ENCODE data around the gene SCN7A. TPM values are rescaled to one million over a fixed set of nuclear protein-coding genes. Genes with fewer than 3 reads are reported as not detected.

Gene SCN7A
- total and polyA plus RNA-seq, 2 of the 4 experiments (the other 2 are of a cell fraction): 0.39 to 0.90 TPM

DNA sequence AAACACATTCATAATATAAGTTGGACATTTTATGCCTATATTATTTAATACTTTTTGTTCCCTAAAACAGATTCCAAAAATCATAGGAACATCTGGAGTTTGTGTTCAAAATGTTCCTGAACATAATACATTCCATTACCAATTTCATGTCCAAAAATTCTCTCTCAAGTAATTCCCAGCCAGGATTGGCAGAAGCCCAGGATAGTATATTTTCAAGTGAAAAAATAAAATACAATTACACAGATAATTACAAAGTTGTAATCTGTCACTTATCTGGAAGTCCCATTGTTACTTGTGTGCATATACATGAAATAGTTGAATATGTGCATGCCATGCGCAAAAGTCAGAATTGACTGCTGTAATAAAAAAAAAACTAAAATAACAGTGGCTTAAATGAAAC lies 5.2 kb upstream of the SCN7A start:
- Histone ChIP-seq H3K79me1 (ENCODE audit: low read depth in 1 of 2, low read length in 2 of 2) (no peaks in the 10 kb centered on the region), H3K18ac (ENCODE audit: low read depth, low read length) (no peak overlapping the region), H2BK5ac (ENCODE audit: low read depth, low read length, poor library complexity, severe bottlenecking) (no peak overlapping the region), H3K4ac (ENCODE audit: low read depth, low read length) (no peak overlapping the region), H3K23ac (ENCODE audit: low read depth, low read length) (no peak overlapping the region), H2AK9ac (replicated peaks; ENCODE audit: low read depth, low read length, poor library complexity) (no peak overlapping the region), H3K27me3 (ENCODE audit: control insufficient read depth, insufficient read depth, low read length) (no peaks in the 10 kb centered on the region), H3K4me2 (ENCODE audit: low read depth, low read length) (no peak overlapping the region), H3K27ac (ENCODE audit: insufficient read depth, low read length) (no peak overlapping the region), H2AK5ac (ENCODE audit: low read depth, low read length) (no peak overlapping the region), H2BK20ac (ENCODE audit: low read depth, low read length) (no peak overlapping the region), H2AFZ (replicated peaks; ENCODE audit: low read length, poor library complexity) (no peak overlapping the region), H3K4me3 (ENCODE audit: insufficient read depth, low read depth, low read length) (no peak overlapping the region), H4K91ac (ENCODE audit: insufficient read depth, low read depth, low read length) (no peak overlapping the region), H4K8ac (ENCODE audit: low read depth in 2 of 2, low read length in 2 of 2) (no peak overlapping the region), H4K20me1 (ENCODE audit: insufficient read depth, low read length) (no peaks in the 10 kb centered on the region), H3K9ac (ENCODE audit: low read depth, low read length) (no peak overlapping the region), H3K4me1 (ENCODE audit: control insufficient read depth, insufficient read depth, low read length) (no peaks in the 10 kb centered on the region; the same call in 1 of the 2 replicates), H2BK120ac (ENCODE audit: low read depth, low read length) (no peak overlapping the region), H3K56ac (ENCODE audit: extremely low read depth, insufficient read depth, low read length) (no peak overlapping the region), H3K9me1 (ENCODE audit: insufficient read depth, low read length) (no peaks in the 10 kb centered on the region), H3K9me3 (ENCODE audit: control insufficient read depth, insufficient read depth, low read length) (no peaks in the 10 kb centered on the region), H3K14ac (replicated peaks; ENCODE audit: low read depth, low read length) (no peak overlapping the region), H2BK15ac (ENCODE audit: low read depth, low read length) (no peak overlapping the region), H3K36me3 (ENCODE audit: control insufficient read depth, insufficient read depth, low read length) (no peaks in the 10 kb centered on the region), H4K5ac (ENCODE audit: low read depth, low read length) (no peak overlapping the region)
- WGBS, 2 experiments (ENCODE audit: extremely low coverage in 2 of 2, insufficient read length in 1 of 2): no CpG with 5 or more reads among the region's 1 CpG
- dilution Hi-C loops (cut with HindIII; ENCODE audit: low sequenced_read_pairs, unreplicated experiment) (no loop called here), intact Hi-C loops (cut with micrococcal nuclease) (no loop called here), in situ Hi-C loops (cut with MboI; ENCODE audit: low sequenced_read_pairs) (no loop called here)
- TF ChIP-seq CEBPB (IDR thresholded peaks at IDR 0.05; ENCODE audit: low read depth, low read length) (no peak), CHD1 (IDR thresholded peaks at IDR 0.05; ENCODE audit: low read depth, low read length) (no peak), RAD21 (IDR thresholded peaks at IDR 0.05; ENCODE audit: low read length) (no peak), NFE2L2 (IDR thresholded peaks at IDR 0.05; ENCODE audit: low read depth, low read length) (no peak), POLR2A (IDR thresholded peaks at IDR 0.05; ENCODE audit: low read depth, low read length) (no peak), RFX5 (IDR thresholded peaks at IDR 0.05; ENCODE audit: low read depth, low read length) (no peak), FOS (IDR thresholded peaks at IDR 0.05; ENCODE audit: low read depth, low read length) (no peak), MXI1 (IDR thresholded peaks at IDR 0.05; ENCODE audit: borderline replicate concordance, low read depth, low read length) (no peak), SMC3 (IDR thresholded peaks at IDR 0.05; ENCODE audit: low read depth, low read length) (no peak)
- ATAC-seq (ENCODE audit: low read depth) (no peak), DNase-seq (no peak)
- ChIA-PET CTCF (interaction anchor here (1.2 kb wide), 2 partner anchors 13 to 17 kb away, joined by 3 to 4 read pairs; no protein-coding TSS in a partner anchor), POLR2A (ENCODE audit: unreplicated experiment) (interaction anchor here (0.6 kb wide), 1 partner anchor 10 kb away, joined by 3 read pairs; no protein-coding TSS in a partner anchor)
- no TSS peak for BruUV-seq (replicated peaks)
